Measurements from ENCODE around the gene PLCB1.

The PLCB1 gene

DNA sequence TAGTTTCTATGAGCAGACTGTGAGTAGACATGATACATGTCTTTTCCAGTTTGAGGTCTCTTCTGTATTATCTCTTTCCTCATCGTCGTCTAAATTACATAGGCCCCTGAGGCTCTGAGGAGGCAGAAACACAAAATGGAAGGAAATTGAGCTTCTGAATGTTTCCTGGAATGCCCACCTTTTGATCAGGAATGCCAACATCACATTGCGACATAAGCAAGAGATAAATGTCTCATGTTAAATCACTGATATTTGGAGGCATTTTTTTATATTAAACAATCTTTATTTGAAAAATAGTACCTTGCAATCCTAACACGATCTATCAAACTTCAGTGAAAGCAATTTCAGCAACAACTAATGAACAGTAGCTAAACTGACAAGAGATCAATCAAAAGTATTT lies 802.3 kb downstream of the PLCB1 start:
- Histone ChIP-seq H3K4me1 (ENCODE audit: control insufficient read depth, insufficient read depth, low read length, poor library complexity, severe bottlenecking) (no peaks in the 10 kb centered on the region), H3K27ac (ENCODE audit: low read depth, low read length, severe bottlenecking) (no peak overlapping the region), H3K4me3 (ENCODE audit: extremely low read depth, insufficient read depth, low read length, poor library complexity, severe bottlenecking) (no peak overlapping the region), H3K9me3 (ENCODE audit: control insufficient read depth, low read length) (no peaks in the 10 kb centered on the region), H3K36me3 (ENCODE audit: control insufficient read depth, insufficient read depth, low read length) (no peaks in the 10 kb centered on the region)
- no CpG with 5 or more reads among the region's 4 CpGs for WGBS, 2 experiments (ENCODE audit: insufficient coverage in 2 of 2)
